Gastrocnemius medialis (tissue), 4 donors: Measurements from ENCODE around the gene LNPEP.

Experiments
- POLR2A ChIP-seq, 2 donors: fragments of 450-650 bp; IDR thresholded peaks; one replicate each; pipeline ENCODE4 v1.6.1; 2017; ENCODE audit warnings: antibody characterized with exemption in 2 of 2, mild to moderate bottlenecking in 2 of 2, moderate library complexity in 2 of 2
- TF ChIP-seq, protein P1 (sequence below), 5 experiments: fragments of 450-650 bp in 3 of 5; fragments of 200-600 bp in 2 of 5; sonication (generic) in 2 of 5; IDR thresholded peaks in 4 of 5; conservative IDR thresholded peaks in 1 of 5; 1 replicate in 4 of 5; 2 replicates in 1 of 5; pipeline ENCODE4 v1.5.1; 2016 to 2019; ENCODE audit warnings: antibody characterized with exemption in 5 of 5, mild to moderate bottlenecking in 3 of 5, moderate library complexity in 3 of 5

DNA sequence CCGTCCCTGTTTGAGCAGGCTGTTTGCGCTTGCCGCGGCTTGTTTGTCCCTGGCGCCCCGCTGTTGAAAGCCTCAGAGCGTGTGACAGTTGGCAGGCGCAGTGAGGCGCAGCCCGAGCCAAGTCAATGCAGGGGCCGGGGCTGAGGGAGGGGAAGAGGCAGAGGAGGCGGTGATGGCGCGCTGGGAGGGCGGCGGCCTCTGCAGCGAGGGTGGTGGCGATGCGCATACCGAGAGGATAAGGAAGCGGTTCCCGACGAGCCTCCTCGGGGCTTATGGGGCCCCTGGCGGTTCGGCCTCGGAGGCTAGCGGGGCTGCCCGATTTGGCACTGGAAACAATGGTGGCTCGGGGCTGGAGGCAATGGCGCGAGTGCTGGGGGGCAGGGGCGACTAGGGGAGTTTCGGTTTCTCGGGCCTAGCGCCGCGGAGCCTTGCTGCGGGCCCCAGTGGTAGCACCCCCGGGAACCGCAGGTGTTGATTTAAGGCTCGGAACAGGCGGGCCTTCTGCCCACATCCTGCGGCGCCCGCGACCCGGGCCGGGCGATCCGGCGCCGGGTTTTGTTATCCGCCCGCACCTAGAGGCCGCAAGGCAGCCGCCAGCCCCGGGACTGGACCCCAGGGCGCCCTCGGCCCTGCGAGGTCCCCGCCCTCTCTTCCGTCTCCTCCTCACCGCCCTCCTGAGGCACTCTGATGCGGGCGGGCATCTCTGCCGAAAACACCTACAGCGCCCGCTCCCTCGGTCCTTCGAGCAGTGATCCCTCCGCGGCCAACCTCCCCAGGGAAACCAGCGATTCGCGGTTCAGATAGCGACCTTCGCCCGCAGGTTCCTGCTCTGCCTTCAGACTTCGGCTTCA lies 947 bp upstream of the LNPEP start:
- TF ChIP-seq, protein P1, sequence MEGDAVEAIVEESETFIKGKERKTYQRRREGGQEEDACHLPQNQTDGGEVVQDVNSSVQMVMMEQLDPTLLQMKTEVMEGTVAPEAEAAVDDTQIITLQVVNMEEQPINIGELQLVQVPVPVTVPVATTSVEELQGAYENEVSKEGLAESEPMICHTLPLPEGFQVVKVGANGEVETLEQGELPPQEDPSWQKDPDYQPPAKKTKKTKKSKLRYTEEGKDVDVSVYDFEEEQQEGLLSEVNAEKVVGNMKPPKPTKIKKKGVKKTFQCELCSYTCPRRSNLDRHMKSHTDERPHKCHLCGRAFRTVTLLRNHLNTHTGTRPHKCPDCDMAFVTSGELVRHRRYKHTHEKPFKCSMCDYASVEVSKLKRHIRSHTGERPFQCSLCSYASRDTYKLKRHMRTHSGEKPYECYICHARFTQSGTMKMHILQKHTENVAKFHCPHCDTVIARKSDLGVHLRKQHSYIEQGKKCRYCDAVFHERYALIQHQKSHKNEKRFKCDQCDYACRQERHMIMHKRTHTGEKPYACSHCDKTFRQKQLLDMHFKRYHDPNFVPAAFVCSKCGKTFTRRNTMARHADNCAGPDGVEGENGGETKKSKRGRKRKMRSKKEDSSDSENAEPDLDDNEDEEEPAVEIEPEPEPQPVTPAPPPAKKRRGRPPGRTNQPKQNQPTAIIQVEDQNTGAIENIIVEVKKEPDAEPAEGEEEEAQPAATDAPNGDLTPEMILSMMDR (IDR thresholded peaks at IDR 0.05 in 4 of 5, conservative IDR thresholded peaks at IDR 0.05 in 1 of 5), result peak in 4 of 5 experiments; percentile 3 to 41 (median 35)
- peak; percentile 58 to 69 for TF ChIP-seq POLR2A (IDR thresholded peaks at IDR 0.05)
